GM23338 (cell line): ENCODE measurements around the gene FAM81A. TPM values are rescaled to one million over a fixed set of nuclear protein-coding genes. Genes with fewer than 3 reads are reported as not detected.

ENCODE experiments used
- ATAC-seq: fragments of 200-7000 bp; cut with Tn5 transposase; 3 replicates; pipeline ENCODE4 v1.9.1; 2020
- DNase-seq: peaks from one replicate; pipeline ENCODE4 v3.0.0-alpha.2; 2015; ENCODE audit warnings: low spot score
- H2AFZ ChIP-seq: fragments of 200-600 bp; sonication (generic); 2 replicates; pipeline ENCODE4 v1.8.0; 2016; ENCODE audit warnings: antibody characterized with exemption, mild to moderate bottlenecking, moderate library complexity
- H3F3A ChIP-seq: fragments of 200-600 bp; sonication (generic); replicated peaks from 2 replicates; pipeline ENCODE4 v1.8.0; 2017; ENCODE audit warnings: antibody characterized with exemption, mixed run types, low read depth
- H3K27ac ChIP-seq: fragments of 200-600 bp; sonication (generic); 2 replicates; pipeline ENCODE4 v1.6.1; 2016; ENCODE audit warnings: low read depth
- H3K27me3 ChIP-seq: fragments of 200-600 bp; sonication (generic); 2 replicates; pipeline ENCODE4 v1.8.0; 2016; ENCODE audit warnings: mild to moderate bottlenecking, mixed run types, moderate library complexity; ENCODE audit not compliant: insufficient read depth
- H3K36me3 ChIP-seq: fragments of 200-600 bp; sonication (generic); 2 replicates; pipeline ENCODE4 v1.8.0; 2016; ENCODE audit warnings: mild to moderate bottlenecking; ENCODE audit not compliant: insufficient read depth
- H3K4me1 ChIP-seq: fragments of 200-600 bp; sonication (generic); 2 replicates; pipeline ENCODE4 v1.8.0; 2016; ENCODE audit warnings: mild to moderate bottlenecking, moderate library complexity; ENCODE audit not compliant: insufficient read depth
- H3K4me2 ChIP-seq: fragments of 200-600 bp; sonication (generic); 2 replicates; pipeline ENCODE4 v1.7.1; 2017; ENCODE audit warnings: mixed run types
- H3K4me3 ChIP-seq: fragments of 200-600 bp; sonication (generic); 2 replicates; pipeline ENCODE4 v1.6.1; 2016; ENCODE audit warnings: mixed run types
- H3K79me2 ChIP-seq: fragments of 200-600 bp; sonication (generic); replicated peaks from 2 replicates; pipeline ENCODE4 v1.8.0; 2017; ENCODE audit warnings: mild to moderate bottlenecking; ENCODE audit not compliant: insufficient read depth
- H3K9me2 ChIP-seq: fragments of 200-600 bp; sonication (generic); 2 replicates; pipeline ENCODE4 v1.8.0; 2017; ENCODE audit not compliant: insufficient read depth
- H4K20me1 ChIP-seq: fragments of 200-600 bp; sonication (generic); replicated peaks from 2 replicates; pipeline ENCODE4 v1.8.0; 2017; ENCODE audit warnings: mild to moderate bottlenecking; ENCODE audit not compliant: insufficient read depth
- H3K27ac Mint-ChIP-seq: 2 replicates; pipeline ENCODE4 v1.8.0; 2020; ENCODE audit warnings: inconsistent platforms, mild to moderate bottlenecking, moderate library complexity, mixed read lengths
- H3K27me3 Mint-ChIP-seq: 3 replicates; pipeline ENCODE4 v1.8.0; 2022; ENCODE audit warnings: low read depth, mild to moderate bottlenecking, moderate library complexity, mixed read lengths, inconsistent platforms; ENCODE audit not compliant: insufficient read depth, poor library complexity
- H3K36me3 Mint-ChIP-seq: 3 replicates; pipeline ENCODE4 v1.8.0; 2021; ENCODE audit warnings: low read depth, mild to moderate bottlenecking, inconsistent platforms, moderate library complexity, mixed read lengths
- H3K4me1 Mint-ChIP-seq: 3 replicates; pipeline ENCODE4 v1.8.0; 2020; ENCODE audit warnings: mild to moderate bottlenecking, inconsistent platforms, mixed read lengths
- H3K4me3 Mint-ChIP-seq: 3 replicates; pipeline ENCODE4 v1.8.0; 2021; ENCODE audit warnings: moderate library complexity, mild to moderate bottlenecking, inconsistent platforms, mixed read lengths
- H3K9me3 Mint-ChIP-seq: 3 replicates; pipeline ENCODE4 v1.8.0; 2020; ENCODE audit warnings: moderate library complexity, mild to moderate bottlenecking, inconsistent platforms, mixed read lengths
- EZH2 ChIP-seq: fragments of 200-600 bp; sonication (generic); IDR thresholded peaks from one replicate; pipeline ENCODE4 v1.8.0; 2017; ENCODE audit warnings: antibody characterized with exemption, mild to moderate bottlenecking, low read depth; ENCODE audit not compliant: unreplicated experiment
- polyA plus RNA-seq: library from polyadenylated mRNA; unstranded; fragments of >200 nt; fragmentation: Nextera tagmentation; extraction: Ambion mirVana; gene quantifications from 2 replicates; pipeline ENCODE4 v1.2.1, GENCODE V29; 2016
- total RNA-seq: library from RNA; depleted of rRNA; stranded (reverse); fragments of >200 nt; shearing (Covaris generic); gene quantifications from 2 replicates; pipeline ENCODE4 v1.2.3, GENCODE V29; 2014
- TF ChIP-seq, protein P1 (sequence below): fragments of 250-450 bp; sonication (Bioruptor Pico); IDR thresholded peaks from 2 replicates; pipeline ENCODE4 v1.5.0; 2020; ENCODE audit warnings: mild to moderate bottlenecking, moderate library complexity
- TF ChIP-seq, protein P2 (sequence below), 2 experiments: fragments of 200-600 bp in 1 of 2; sonication (generic) in 1 of 2; conservative IDR thresholded peaks; 2 replicates each; pipeline versions ENCODE4 v1.5.1 to v1.6.1; 2016 to 2017; ENCODE audit warnings: antibody characterized with exemption in 2 of 2, low read depth in 2 of 2, mild to moderate bottlenecking in 2 of 2, moderate library complexity in 1 of 2

The FAM81A gene
- total and polyA plus RNA-seq, 2 experiments from 2014 or later = 0.73 to 4.1 TPM

DNA sequence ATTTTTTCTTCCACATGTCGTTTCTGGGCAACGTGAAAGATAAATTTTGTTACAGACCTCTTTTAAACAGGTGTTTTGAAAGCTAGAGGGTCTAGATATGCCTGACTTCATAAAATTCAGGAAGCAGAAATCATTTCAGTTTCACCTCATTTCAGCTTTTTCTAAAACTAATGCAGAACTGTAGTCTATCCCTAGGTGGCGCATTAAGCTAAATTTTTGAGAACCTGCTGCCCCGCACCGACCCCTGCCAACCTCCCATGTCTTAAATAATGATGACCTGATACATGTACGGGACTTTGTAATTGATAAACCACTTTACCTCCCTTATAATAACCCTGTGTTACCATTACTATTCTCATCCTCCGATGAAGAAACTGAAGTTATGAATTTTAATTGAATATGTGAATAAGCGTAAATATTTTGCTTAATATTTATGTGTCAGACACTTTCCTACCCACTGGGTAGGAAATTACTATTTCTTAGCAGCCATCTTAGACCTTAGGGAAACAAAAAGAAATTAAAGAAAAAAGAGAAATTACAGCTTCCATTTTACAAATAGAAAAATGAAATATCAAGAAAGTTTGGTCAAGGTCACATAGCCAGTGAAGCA, 94.9 kb downstream of the FAM81A start:
- H3K36me3 Mint-ChIP-seq = no peaks in the 10 kb centered on the region
- Histone ChIP-seq H3F3A (no peaks in the 10 kb centered on the region), H3K9me2 (no peaks in the 10 kb centered on the region), H3K27ac (no peak overlapping the region), H3K27me3 (no peaks in the 10 kb centered on the region), H2AFZ (no peak overlapping the region), H3K4me2 (no peak overlapping the region), H3K79me2 (no peaks in the 10 kb centered on the region), H3K36me3 (no peaks in the 10 kb centered on the region), H3K4me3 (no peak overlapping the region), H3K4me1 (no peaks in the 10 kb centered on the region), H4K20me1 (no peaks in the 10 kb centered on the region)
- peak; percentile 42 for ATAC-seq
- H3K9me3 Mint-ChIP-seq = no peaks in the 10 kb centered on the region
- no peak overlapping the region for H3K27ac Mint-ChIP-seq
- H3K27me3 Mint-ChIP-seq = peaks cover 4% of the 10 kb centered on the region
- no peaks in the 10 kb centered on the region; the same call in 1 of the 3 replicates for H3K4me1 Mint-ChIP-seq
- TF ChIP-seq, protein P1, sequence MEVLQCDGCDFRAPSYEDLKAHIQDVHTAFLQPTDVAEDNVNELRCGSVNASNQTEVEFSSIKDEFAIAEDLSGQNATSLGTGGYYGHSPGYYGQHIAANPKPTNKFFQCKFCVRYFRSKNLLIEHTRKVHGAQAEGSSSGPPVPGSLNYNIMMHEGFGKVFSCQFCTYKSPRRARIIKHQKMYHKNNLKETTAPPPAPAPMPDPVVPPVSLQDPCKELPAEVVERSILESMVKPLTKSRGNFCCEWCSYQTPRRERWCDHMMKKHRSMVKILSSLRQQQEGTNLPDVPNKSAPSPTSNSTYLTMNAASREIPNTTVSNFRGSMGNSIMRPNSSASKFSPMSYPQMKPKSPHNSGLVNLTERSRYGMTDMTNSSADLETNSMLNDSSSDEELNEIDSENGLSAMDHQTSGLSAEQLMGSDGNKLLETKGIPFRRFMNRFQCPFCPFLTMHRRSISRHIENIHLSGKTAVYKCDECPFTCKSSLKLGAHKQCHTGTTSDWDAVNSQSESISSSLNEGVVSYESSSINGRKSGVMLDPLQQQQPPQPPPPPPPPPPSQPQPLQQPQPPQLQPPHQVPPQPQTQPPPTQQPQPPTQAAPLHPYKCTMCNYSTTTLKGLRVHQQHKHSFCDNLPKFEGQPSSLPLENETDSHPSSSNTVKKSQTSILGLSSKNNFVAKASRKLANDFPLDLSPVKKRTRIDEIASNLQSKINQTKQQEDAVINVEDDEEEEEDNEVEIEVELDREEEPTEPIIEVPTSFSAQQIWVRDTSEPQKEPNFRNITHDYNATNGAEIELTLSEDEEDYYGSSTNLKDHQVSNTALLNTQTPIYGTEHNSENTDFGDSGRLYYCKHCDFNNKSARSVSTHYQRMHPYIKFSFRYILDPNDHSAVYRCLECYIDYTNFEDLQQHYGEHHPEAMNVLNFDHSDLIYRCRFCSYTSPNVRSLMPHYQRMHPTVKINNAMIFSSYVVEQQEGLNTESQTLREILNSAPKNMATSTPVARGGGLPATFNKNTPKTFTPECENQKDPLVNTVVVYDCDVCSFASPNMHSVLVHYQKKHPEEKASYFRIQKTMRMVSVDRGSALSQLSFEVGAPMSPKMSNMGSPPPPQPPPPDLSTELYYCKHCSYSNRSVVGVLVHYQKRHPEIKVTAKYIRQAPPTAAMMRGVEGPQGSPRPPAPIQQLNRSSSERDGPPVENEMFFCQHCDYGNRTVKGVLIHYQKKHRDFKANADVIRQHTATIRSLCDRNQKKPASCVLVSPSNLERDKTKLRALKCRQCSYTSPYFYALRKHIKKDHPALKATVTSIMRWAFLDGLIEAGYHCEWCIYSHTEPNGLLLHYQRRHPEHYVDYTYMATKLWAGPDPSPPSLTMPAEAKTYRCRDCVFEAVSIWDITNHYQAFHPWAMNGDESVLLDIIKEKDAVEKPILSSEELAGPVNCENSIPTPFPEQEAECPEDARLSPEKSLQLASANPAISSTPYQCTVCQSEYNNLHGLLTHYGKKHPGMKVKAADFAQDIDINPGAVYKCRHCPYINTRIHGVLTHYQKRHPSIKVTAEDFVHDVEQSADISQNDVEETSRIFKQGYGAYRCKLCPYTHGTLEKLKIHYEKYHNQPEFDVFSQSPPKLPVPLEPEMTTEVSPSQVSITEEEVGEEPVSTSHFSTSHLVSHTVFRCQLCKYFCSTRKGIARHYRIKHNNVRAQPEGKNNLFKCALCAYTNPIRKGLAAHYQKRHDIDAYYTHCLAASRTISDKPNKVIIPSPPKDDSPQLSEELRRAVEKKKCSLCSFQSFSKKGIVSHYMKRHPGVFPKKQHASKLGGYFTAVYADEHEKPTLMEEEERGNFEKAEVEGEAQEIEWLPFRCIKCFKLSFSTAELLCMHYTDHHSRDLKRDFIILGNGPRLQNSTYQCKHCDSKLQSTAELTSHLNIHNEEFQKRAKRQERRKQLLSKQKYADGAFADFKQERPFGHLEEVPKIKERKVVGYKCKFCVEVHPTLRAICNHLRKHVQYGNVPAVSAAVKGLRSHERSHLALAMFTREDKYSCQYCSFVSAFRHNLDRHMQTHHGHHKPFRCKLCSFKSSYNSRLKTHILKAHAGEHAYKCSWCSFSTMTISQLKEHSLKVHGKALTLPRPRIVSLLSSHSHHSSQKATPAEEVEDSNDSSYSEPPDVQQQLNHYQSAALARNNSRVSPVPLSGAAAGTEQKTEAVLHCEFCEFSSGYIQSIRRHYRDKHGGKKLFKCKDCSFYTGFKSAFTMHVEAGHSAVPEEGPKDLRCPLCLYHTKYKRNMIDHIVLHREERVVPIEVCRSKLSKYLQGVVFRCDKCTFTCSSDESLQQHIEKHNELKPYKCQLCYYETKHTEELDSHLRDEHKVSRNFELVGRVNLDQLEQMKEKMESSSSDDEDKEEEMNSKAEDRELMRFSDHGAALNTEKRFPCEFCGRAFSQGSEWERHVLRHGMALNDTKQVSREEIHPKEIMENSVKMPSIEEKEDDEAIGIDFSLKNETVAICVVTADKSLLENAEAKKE = no peak
- TF ChIP-seq, protein P2, sequence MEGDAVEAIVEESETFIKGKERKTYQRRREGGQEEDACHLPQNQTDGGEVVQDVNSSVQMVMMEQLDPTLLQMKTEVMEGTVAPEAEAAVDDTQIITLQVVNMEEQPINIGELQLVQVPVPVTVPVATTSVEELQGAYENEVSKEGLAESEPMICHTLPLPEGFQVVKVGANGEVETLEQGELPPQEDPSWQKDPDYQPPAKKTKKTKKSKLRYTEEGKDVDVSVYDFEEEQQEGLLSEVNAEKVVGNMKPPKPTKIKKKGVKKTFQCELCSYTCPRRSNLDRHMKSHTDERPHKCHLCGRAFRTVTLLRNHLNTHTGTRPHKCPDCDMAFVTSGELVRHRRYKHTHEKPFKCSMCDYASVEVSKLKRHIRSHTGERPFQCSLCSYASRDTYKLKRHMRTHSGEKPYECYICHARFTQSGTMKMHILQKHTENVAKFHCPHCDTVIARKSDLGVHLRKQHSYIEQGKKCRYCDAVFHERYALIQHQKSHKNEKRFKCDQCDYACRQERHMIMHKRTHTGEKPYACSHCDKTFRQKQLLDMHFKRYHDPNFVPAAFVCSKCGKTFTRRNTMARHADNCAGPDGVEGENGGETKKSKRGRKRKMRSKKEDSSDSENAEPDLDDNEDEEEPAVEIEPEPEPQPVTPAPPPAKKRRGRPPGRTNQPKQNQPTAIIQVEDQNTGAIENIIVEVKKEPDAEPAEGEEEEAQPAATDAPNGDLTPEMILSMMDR (conservative IDR thresholded peaks at IDR 0.05; ENCODE audit: low read depth in 2 of 2) = peak; percentile 80 to 91
- DNase-seq = peak; percentile 80
- H3K4me3 Mint-ChIP-seq = no peak overlapping the region

DNA sequence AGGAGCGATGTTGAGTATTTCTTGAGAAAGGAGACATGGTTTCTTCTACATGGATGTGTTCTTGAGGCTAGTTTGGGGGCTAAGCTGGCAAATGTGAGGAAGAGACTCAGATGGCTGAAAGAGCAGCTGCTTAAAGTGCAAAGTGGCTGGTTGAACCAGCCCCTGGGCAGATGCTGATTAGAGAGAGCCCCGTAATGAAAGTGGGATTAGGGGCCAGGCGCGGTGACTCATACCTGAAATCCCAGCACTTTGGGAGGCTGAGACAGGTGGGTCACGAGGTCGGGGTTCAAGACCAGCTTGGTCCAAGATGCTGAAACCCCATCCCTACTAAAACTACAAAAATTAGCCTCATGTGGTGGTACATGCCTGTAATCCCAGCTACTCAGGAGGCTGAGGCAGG, 98.6 kb downstream of the FAM81A start:
- Histone ChIP-seq H3K4me2 (no peak overlapping the region), H3K27ac (no peak overlapping the region), H3K4me3 (no peak overlapping the region), H3K79me2 (no peaks in the 10 kb centered on the region), H2AFZ (peak overlapping the region; percentile 63; the same call in 1 of the 2 replicates), H3F3A (no peaks in the 10 kb centered on the region), H3K4me1 (no peaks in the 10 kb centered on the region), H4K20me1 (no peaks in the 10 kb centered on the region), H3K27me3 (no peaks in the 10 kb centered on the region), H3K36me3 (no peaks in the 10 kb centered on the region), H3K9me2 (no peaks in the 10 kb centered on the region)
- no peak for ATAC-seq
- H3K36me3 Mint-ChIP-seq = no peaks in the 10 kb centered on the region
- H3K27ac Mint-ChIP-seq = no peak overlapping the region
- peaks cover 4% of the 10 kb centered on the region for H3K27me3 Mint-ChIP-seq
- H3K4me1 Mint-ChIP-seq = no peaks in the 10 kb centered on the region; the same call in 2 of the 3 replicates
- H3K9me3 Mint-ChIP-seq = no peaks in the 10 kb centered on the region
- DNase-seq = no peak
- no peak overlapping the region for H3K4me3 Mint-ChIP-seq
- TF ChIP-seq EZH2 = no peak
- TF ChIP-seq, protein P2 (conservative IDR thresholded peaks at IDR 0.05; ENCODE audit: low read depth in 2 of 2) = no peak
